Breast epithelium (tissue), 3 donors: ENCODE results near the gene TRIM67.

ENCODE experiments used
- CTCF ChIP-seq, 3 donors: fragments of 450-650 bp; IDR thresholded peaks; one replicate each; pipeline ENCODE4 v1.5.1; 2016 to 2017; ENCODE audit warnings: antibody characterized with exemption in 3 of 3, mild to moderate bottlenecking in 3 of 3, moderate library complexity in 3 of 3
- POLR2A ChIP-seq: fragments of 450-650 bp; IDR thresholded peaks from one replicate; pipeline ENCODE4 v1.6.1; 2016; ENCODE audit warnings: antibody characterized with exemption, mild to moderate bottlenecking, moderate library complexity
- POLR2AphosphoS5 ChIP-seq, 3 donors: sonication (generic); formaldehyde crosslinking; IDR thresholded peaks; one replicate each; pipeline ENCODE4 v1.6.1; 2017; ENCODE audit warnings: antibody characterized with exemption in 3 of 3

- TF ChIP-seq CTCF (IDR thresholded peaks at IDR 0.05) (no peak), POLR2AphosphoS5 (IDR thresholded peaks at IDR 0.05) (peak in 1 of 3 donors; percentile 57), POLR2A (no peak)
Measured at GRCh38 chr1:231139659-231140654, 21.9 kb upstream of the TRIM67 start.
